HG02840 (cell line): Measurements from ENCODE around the gene PGM5.

ENCODE experiments used
- ATAC-seq: cut with Tn5 transposase; IDR thresholded peaks from one replicate; pipeline ENCODE4 v1.9.1; 2021; ENCODE audit warnings: mild to moderate bottlenecking, moderate library complexity, moderate number of reproducible peaks; ENCODE audit not compliant: unreplicated experiment, low FRiP score

Gene PGM5

DNA sequence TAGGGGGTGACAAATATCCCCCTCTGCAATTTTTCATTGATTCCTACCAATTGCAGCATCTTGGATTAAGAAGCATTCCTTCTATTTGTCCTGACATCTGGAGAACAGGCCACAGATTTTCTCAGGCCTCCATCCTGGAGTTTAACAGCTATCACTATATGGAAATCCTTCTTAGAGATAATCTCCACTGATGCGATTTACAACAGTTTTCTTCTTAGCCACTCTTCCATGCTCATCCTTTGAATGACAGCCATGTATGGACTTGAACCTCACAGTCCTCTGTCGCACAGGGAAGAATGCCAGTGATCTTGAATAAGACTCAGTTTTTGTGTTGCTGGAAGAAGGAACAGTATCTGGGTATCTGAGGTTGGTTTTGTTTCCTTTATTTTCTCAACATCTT, 73.2 kb downstream of the PGM5 start:
- ATAC-seq = no peak

DNA sequence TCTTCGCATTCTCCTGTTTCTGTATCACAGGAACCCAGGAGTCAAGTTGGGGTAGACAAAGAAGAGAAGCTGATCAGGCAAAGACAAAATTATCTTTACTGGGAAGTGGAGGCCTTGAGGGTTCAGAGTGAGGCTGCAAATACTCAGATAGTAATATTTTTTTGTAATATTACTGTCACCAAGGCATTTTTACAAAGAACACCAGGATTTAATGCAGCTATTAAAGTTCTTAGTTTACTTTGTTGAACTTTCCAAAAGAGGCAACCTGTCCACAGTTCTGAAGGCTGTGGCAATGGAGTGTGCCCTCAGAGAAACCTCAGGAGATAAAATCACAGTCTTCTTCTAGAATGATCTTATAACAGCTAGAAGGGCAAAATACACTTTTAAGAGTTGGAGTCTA, 74.9 kb downstream of the PGM5 start:
- ATAC-seq = no peak

GRCh38 chr9:68433531-68434110, 77.2 kb downstream of the PGM5 start:
- ATAC-seq = no peak

- no peak for ATAC-seq
Observed at GRCh38 chr9:68437785-68438184, 81.4 kb downstream of the PGM5 start.

DNA sequence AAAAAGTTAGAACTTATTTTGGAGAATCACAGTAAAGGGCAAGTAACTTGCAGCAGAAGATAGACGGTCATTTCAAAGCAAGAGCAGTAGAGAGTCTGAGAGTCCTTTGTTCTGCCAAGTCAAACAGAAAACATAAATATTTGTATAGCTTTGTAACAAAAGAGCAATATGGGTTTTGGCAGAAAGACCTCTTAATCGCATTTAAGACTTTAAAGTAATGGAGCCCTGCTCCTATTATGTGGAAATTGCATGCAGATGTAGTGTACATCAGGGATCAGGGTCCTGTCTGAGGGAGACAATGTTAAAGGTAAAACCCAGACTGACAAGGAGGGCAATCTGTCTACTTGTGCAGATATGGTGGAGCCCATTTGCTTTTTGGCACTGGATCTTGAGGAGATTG, 87.2 kb downstream of the PGM5 start:
- ATAC-seq = no peak

DNA sequence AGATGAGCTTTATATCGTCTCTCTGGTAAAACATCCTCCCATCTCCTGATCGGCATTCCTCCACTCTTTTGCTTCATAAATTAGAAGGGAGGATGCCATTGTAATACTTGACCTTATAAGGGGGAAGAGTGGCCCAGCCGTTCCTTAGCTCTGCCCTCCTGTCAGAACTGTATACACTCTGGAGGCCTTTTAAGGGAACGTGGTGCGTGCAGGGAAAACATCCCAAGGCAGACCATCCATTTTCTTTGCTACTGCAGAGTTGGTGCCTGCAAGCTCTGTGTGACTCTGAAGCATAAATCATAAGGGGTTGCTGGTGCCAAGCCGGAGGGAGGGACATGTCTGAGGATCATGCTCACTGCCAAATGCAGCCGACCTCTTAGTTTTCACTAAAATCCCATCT, 90.4 kb downstream of the PGM5 start:
- no peak for ATAC-seq

- no peak for ATAC-seq
Observed at GRCh38 chr9:68447611-68448010, 91.2 kb downstream of the PGM5 start.

GRCh38 chr9:68454579-68455334, 98.3 kb downstream of the PGM5 start:
- ATAC-seq = no peak

GRCh38 chr9:68455451-68455850, 99.0 kb downstream of the PGM5 start:
- no peak for ATAC-seq

DNA sequence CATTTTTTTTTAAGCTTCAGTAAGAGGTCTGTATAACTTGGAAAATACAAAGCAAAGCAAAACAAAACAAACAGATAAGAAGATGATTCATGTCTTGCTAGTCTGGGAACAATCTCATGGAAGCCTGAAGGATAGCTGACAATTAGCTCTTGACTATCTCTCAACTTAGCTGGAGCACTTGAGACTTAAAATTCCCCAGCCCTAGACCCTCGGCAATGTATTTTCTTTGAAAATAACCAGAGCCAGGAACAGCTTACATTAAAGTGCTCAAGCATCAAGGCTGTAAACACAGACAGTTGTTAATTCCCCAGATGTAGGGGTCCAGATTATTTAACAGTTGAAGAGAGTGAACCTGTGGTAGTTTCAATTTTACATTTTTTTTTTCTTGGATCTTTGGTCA, 101.4 kb downstream of the PGM5 start:
- no peak for ATAC-seq

- ATAC-seq = no peak
Observed at GRCh38 chr9:68458918-68459317, 102.5 kb downstream of the PGM5 start.

- no peak for ATAC-seq
Observed at GRCh38 chr9:68462105-68462775, 105.8 kb downstream of the PGM5 start.

GRCh38 chr9:68470067-68470466, 113.7 kb downstream of the PGM5 start:
- no peak for ATAC-seq

- ATAC-seq = no peak
Observed at GRCh38 chr9:68470634-68471033, 114.2 kb downstream of the PGM5 start.

- no peak for ATAC-seq
Observed at GRCh38 chr9:68472119-68472518, 115.7 kb downstream of the PGM5 start.

- no peak for ATAC-seq
Observed at GRCh38 chr9:68473790-68474189, 117.4 kb downstream of the PGM5 start.

DNA sequence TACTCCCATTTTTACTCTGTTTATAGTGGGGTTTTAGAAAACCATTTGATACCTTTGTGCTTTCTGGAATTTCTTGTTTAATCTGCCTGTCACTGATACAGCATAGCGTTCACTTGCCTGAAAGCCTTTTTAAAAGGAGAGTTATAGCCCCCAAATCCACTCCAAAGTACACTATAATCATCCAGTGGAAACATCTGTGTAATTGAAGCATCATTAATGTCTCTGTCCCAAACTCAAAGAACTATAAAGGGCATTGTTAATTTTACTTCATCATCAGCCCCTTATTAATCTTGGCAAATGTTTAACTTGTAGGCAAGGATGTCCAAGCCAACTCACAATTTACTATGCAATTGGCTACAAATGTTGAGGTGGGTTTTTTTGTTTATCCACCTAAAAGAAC, 120.0 kb downstream of the PGM5 start:
- ATAC-seq = no peak

DNA sequence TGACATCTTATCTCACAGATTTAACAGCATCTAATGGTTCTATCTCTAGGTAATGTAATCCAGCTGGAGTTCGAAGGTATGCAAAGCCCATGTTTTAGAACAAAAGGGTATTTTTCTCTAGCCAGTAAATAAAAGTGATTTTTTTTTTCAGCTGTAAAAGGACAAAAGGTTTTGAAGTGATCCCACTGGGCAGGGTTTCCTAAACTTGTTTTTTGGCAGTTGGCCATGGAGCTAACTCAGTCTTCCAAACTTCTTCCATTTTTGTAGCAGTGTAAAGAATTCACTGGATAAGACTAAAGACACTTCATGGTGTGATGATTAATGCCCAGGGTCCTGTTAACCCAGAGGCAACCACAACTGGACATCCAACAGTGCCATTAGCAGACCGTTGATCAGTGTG, 120.4 kb downstream of the PGM5 start:
- no peak for ATAC-seq

DNA sequence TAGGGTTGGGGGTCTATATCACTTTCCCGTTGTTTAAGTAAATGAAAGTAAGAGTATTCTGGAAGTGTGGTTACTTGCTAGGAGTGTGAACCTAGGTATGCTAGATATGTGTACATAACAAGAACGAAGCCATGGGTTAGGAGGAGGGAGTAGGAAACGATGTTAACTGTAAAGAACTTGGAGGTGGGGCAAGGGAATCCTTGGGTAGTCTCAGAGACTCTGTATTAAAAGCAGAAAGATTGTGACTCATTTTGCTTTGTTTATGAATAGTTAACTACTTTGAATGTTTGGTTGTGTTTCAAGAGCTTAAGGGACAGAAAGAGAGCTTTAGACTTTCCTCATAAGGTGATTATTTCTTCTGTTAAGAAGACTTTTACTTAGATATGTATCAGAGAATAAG, 124.4 kb downstream of the PGM5 start:
- ATAC-seq = no peak

DNA sequence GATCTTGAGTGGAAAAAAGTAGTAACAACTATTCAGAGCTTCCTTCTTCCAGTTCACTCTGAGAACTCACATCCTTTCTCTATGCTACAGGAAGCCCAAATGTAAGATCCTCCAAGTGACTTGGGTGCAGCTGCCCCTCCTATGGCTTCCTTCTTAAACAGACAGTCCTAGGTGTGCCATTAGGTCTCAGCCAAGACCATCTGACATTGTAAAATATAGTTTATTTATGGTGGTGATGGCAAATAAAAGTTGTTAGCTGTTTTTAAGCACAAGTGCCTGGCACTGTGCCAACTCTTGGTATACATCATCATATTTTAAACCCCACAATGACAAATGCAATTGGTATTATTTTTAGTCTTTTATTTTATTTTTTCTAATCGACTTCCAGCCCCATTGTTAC, 126.1 kb downstream of the PGM5 start:
- no peak for ATAC-seq

GRCh38 chr9:68488126-68488525, 131.7 kb downstream of the PGM5 start:
- no peak for ATAC-seq

GRCh38 chr9:68489646-68490045, 133.2 kb downstream of the PGM5 start:
- ATAC-seq = no peak
